ENCODE data around the gene PPFIBP1. TPM values are rescaled to one million over a fixed set of nuclear protein-coding genes. Genes with fewer than 3 reads are reported as not detected.
A peak's percentile ranks its signal among the peaks of the same experiment; 100 is the strongest.

The PPFIBP1 gene
- total RNA-seq, 1 donor from 2014 or later, result 31.1 TPM

GRCh38 chr12:27486961-27487360, 37.0 kb upstream of the PPFIBP1 start:
- Histone ChIP-seq H3K36me3 (ENCODE audit: control insufficient read depth, insufficient read depth, low read length) (no peaks in the 10 kb centered on the region), H3K4me3 (ENCODE audit: low read depth, low read length) (no peak overlapping the region), H3K27me3 (ENCODE audit: control insufficient read depth, insufficient read depth, low read length) (no peaks in the 10 kb centered on the region)
- no peak for DNase-seq (ENCODE audit: low read depth)
- FAIRE-seq, result no peak
- TF ChIP-seq, protein P1, sequence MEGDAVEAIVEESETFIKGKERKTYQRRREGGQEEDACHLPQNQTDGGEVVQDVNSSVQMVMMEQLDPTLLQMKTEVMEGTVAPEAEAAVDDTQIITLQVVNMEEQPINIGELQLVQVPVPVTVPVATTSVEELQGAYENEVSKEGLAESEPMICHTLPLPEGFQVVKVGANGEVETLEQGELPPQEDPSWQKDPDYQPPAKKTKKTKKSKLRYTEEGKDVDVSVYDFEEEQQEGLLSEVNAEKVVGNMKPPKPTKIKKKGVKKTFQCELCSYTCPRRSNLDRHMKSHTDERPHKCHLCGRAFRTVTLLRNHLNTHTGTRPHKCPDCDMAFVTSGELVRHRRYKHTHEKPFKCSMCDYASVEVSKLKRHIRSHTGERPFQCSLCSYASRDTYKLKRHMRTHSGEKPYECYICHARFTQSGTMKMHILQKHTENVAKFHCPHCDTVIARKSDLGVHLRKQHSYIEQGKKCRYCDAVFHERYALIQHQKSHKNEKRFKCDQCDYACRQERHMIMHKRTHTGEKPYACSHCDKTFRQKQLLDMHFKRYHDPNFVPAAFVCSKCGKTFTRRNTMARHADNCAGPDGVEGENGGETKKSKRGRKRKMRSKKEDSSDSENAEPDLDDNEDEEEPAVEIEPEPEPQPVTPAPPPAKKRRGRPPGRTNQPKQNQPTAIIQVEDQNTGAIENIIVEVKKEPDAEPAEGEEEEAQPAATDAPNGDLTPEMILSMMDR (IDR thresholded peaks at IDR 0.05; ENCODE audit: insufficient read depth, low read length, severe bottlenecking), result no peak

GRCh38 chr12:27488479-27488878, 35.5 kb upstream of the PPFIBP1 start:
- TF ChIP-seq, protein P1 (IDR thresholded peaks at IDR 0.05; ENCODE audit: insufficient read depth, low read length, severe bottlenecking), result no peak
- H3K4me3 ChIP-seq (ENCODE audit: low read depth, low read length), result no peak overlapping the region
- H3K27me3 ChIP-seq (ENCODE audit: control insufficient read depth, insufficient read depth, low read length), result no peaks in the 10 kb centered on the region
- no peak for FAIRE-seq
- no peaks in the 10 kb centered on the region for H3K36me3 ChIP-seq (ENCODE audit: control insufficient read depth, insufficient read depth, low read length)
- DNase-seq (ENCODE audit: low read depth), result no peak

DNA sequence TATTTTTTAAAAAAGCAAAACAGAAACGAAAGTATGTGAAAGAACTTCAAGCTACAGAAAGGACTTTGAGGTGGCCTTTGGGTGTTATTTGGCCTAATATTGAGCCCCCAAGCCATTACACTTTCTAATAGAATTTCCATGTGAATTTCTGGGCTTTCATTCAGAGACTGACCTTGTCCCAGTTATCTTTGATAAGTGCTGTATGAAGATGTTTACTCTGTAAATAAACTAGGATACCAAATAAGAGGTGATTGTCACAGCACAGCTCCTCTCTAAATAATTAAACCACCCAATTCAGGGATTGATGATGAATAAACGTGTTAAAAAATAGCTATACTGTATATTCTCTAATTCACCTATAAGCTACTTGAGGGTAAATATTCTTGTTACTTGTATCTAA, 32.8 kb upstream of the PPFIBP1 start:
- H3K4me3 ChIP-seq (ENCODE audit: low read depth, low read length), result no peak overlapping the region
- H3K27me3 ChIP-seq (ENCODE audit: control insufficient read depth, insufficient read depth, low read length), result no peaks in the 10 kb centered on the region
- no peak for FAIRE-seq
- TF ChIP-seq, protein P1 (IDR thresholded peaks at IDR 0.05; ENCODE audit: insufficient read depth, low read length, severe bottlenecking), result no peak
- no peak for DNase-seq (ENCODE audit: low read depth)
- H3K36me3 ChIP-seq (ENCODE audit: control insufficient read depth, insufficient read depth, low read length), result no peaks in the 10 kb centered on the region

- peak; percentile 22 for DNase-seq (ENCODE audit: low read depth)
- H3K4me3 ChIP-seq (ENCODE audit: low read depth, low read length), result no peak overlapping the region
- TF ChIP-seq, protein P1 (IDR thresholded peaks at IDR 0.05; ENCODE audit: insufficient read depth, low read length, severe bottlenecking), result no peak
- FAIRE-seq, result no peak
- no peaks in the 10 kb centered on the region for H3K27me3 ChIP-seq (ENCODE audit: control insufficient read depth, insufficient read depth, low read length)
- H3K36me3 ChIP-seq (ENCODE audit: control insufficient read depth, insufficient read depth, low read length), result no peaks in the 10 kb centered on the region
Measured at GRCh38 chr12:27493260-27493940, 30.6 kb upstream of the PPFIBP1 start.

DNA sequence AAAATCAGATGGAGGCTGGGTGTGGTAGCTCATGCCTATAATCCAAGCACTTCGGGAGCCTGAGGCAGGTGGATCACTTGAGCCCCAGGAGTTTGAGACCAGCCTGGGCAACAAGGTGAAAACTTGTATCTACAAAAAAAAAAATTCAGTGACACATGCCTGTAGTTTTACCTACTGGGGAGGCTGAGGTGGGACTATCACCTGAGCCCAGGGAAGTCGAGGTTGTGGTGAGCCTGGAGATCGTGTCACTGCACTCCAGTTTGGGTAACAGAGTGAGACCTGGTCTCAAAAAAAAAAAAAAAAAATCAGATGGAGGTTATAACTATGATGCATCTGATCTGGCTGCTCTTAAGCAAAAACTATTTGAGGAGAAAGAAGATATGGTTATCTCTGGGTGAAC, 26.6 kb upstream of the PPFIBP1 start:
- no peaks in the 10 kb centered on the region for H3K36me3 ChIP-seq (ENCODE audit: control insufficient read depth, insufficient read depth, low read length)
- no peak for DNase-seq (ENCODE audit: low read depth)
- H3K4me3 ChIP-seq (ENCODE audit: low read depth, low read length), result no peak overlapping the region
- no peak for FAIRE-seq
- TF ChIP-seq, protein P1 (IDR thresholded peaks at IDR 0.05; ENCODE audit: insufficient read depth, low read length, severe bottlenecking), result no peak
- H3K27me3 ChIP-seq (ENCODE audit: control insufficient read depth, insufficient read depth, low read length), result no peaks in the 10 kb centered on the region

DNA sequence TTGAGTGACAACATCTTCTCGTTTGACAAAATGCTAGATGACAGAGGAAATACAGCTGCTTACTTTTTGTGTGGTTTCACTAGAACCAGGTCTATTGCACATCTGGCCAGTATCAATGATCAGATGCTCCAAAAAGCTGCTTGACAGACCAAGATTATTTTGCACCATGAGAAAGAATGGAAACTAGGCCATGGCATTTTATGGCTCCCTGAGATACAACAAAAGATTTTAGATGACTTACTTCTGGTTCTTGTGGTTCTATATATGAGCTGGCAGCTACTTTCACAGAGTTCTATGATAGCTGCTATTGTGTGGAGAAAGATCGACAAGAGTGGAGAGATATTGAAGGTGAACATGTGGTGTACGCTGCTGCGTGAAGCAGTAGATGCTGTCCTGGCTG, 25.9 kb upstream of the PPFIBP1 start:
- TF ChIP-seq, protein P1 (IDR thresholded peaks at IDR 0.05; ENCODE audit: insufficient read depth, low read length, severe bottlenecking), result no peak
- Histone ChIP-seq H3K27me3 (ENCODE audit: control insufficient read depth, insufficient read depth, low read length) (no peaks in the 10 kb centered on the region), H3K4me3 (ENCODE audit: low read depth, low read length) (no peak overlapping the region), H3K36me3 (ENCODE audit: control insufficient read depth, insufficient read depth, low read length) (no peaks in the 10 kb centered on the region)
- DNase-seq (ENCODE audit: low read depth) (no peak), FAIRE-seq (no peak)

Measured in bronchial epithelial cell (primary cell).